HepG2 (cell line): ENCODE measurements around the gene NMBR. TPM values are rescaled to one million over a fixed set of nuclear protein-coding genes. Genes with fewer than 3 reads are reported as not detected.

Experiments used
- MTF2 ChIP-seq: sonication (generic); formaldehyde crosslinking; IDR thresholded peaks from 2 replicates; pipeline ENCODE4 v1.5.0; 2020; ENCODE audit warnings: missing genetic modification reagents, borderline replicate concordance
- NKX3-1 ChIP-seq: sonication (generic); formaldehyde crosslinking; IDR thresholded peaks from 2 replicates; pipeline ENCODE4 v1.5.0; 2020; ENCODE audit warnings: missing genetic modification reagents
- SRSF4 ChIP-seq: fragments of 200-400 bp; formaldehyde crosslinking; IDR thresholded peaks from one replicate; pipeline ENCODE4 v1.6.1; 2018; ENCODE audit warnings: mild to moderate bottlenecking, low read depth, low read length, moderate library complexity; ENCODE audit not compliant: poor library complexity, severe bottlenecking
- TGIF2 ChIP-seq: IDR thresholded peaks from 2 replicates; pipeline ENCODE4 v1.6.1; 2016; ENCODE audit warnings: control low read depth, missing compliant biosample characterization
- ZBTB14 ChIP-seq: sonication (generic); formaldehyde crosslinking; IDR thresholded peaks from 2 replicates; pipeline ENCODE4 v1.4.0; 2020; ENCODE audit warnings: missing genetic modification reagents
- ZNF264 ChIP-seq: sonication (generic); formaldehyde crosslinking; IDR thresholded peaks from 2 replicates; pipeline ENCODE4 v1.4.0; 2020; ENCODE audit warnings: missing genetic modification reagents
- ZNF562 ChIP-seq: sonication (generic); formaldehyde crosslinking; IDR thresholded peaks from 2 replicates; pipeline ENCODE4 v1.8.0; 2022; ENCODE audit warnings: missing genetic modification reagents, borderline replicate concordance
- ZNF790 ChIP-seq: sonication (generic); formaldehyde crosslinking; IDR thresholded peaks from 2 replicates; pipeline ENCODE4 v1.8.0; 2022; ENCODE audit warnings: missing genetic modification reagents, mild to moderate bottlenecking, borderline replicate concordance
- ZUFSP ChIP-seq: sonication (generic); formaldehyde crosslinking; IDR thresholded peaks from 2 replicates; pipeline ENCODE4 v1.9.0; 2021; ENCODE audit warnings: missing genetic modification reagents, mild to moderate bottlenecking, borderline replicate concordance
- polyA plus RNA-seq, 8 experiments: library from polyadenylated mRNA; depleted of rRNA in 3 of 8; stranded (reverse) in 7 of 8; unstranded in 1 of 8; fragments of >200 nt; fragmentation: Illumina TruSeq in 4 of 8; extraction: Trizol in 4 of 8; gene quantifications; 2 replicates each; pipeline versions ENCODE4 v1.2.1 to v1.2.3, GENCODE V29; 2011 to 2016; ENCODE audit warnings: low read depth in 4 of 8, missing spikeins in 1 of 8, mixed read lengths in 1 of 8; ENCODE audit not compliant: insufficient read depth in 1 of 8
- total RNA-seq, 5 experiments: library from RNA; depleted of rRNA; stranded (reverse); fragments of >200 nt; fragmentation: Illumina TruSeq; extraction: Trizol; gene quantifications; 2 replicates each; pipeline ENCODE4 v1.2.3, GENCODE V29; 2016; ENCODE audit warnings: low read depth in 1 of 5
- TF ChIP-seq, protein P1 (sequence below): sonication (generic); formaldehyde crosslinking; IDR thresholded peaks from 2 replicates; pipeline ENCODE4 v1.4.0; 2020; ENCODE audit warnings: missing genetic modification reagents, borderline replicate concordance

Gene NMBR
- total and polyA plus RNA-seq, 2 of the 13 experiments (the other 11 are each of a cell fraction or from before 2014, with no cell fraction given): not detected

GRCh38 chr6:142074516-142074915 is 72.4 kb downstream of the NMBR start (continued):
- TF ChIP-seq, protein P1, sequence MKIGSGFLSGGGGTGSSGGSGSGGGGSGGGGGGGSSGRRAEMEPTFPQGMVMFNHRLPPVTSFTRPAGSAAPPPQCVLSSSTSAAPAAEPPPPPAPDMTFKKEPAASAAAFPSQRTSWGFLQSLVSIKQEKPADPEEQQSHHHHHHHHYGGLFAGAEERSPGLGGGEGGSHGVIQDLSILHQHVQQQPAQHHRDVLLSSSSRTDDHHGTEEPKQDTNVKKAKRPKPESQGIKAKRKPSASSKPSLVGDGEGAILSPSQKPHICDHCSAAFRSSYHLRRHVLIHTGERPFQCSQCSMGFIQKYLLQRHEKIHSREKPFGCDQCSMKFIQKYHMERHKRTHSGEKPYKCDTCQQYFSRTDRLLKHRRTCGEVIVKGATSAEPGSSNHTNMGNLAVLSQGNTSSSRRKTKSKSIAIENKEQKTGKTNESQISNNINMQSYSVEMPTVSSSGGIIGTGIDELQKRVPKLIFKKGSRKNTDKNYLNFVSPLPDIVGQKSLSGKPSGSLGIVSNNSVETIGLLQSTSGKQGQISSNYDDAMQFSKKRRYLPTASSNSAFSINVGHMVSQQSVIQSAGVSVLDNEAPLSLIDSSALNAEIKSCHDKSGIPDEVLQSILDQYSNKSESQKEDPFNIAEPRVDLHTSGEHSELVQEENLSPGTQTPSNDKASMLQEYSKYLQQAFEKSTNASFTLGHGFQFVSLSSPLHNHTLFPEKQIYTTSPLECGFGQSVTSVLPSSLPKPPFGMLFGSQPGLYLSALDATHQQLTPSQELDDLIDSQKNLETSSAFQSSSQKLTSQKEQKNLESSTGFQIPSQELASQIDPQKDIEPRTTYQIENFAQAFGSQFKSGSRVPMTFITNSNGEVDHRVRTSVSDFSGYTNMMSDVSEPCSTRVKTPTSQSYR (CRISPR knock-in tag): no peak
- TF ChIP-seq NKX3-1 (CRISPR knock-in tag) (no peak), ZBTB14 (no peak), SRSF4 (no peak), ZNF562 (CRISPR knock-in tag) (no peak), ZNF790 (CRISPR knock-in tag) (no peak), ZUFSP (CRISPR knock-in tag) (no peak), MTF2 (CRISPR knock-in tag) (no peak), TGIF2 (no peak), ZNF264 (CRISPR knock-in tag) (no peak)
